DLD1 (cell line): ENCODE measurements around the gene PRDM16.

Source experiments
- in situ Hi-C: cut with HindIII; loops from 2 replicates; pipeline ENCODE4 v1.10.0; 2017; ENCODE audit warnings: low sequenced_read_pairs

The PRDM16 gene

DNA sequence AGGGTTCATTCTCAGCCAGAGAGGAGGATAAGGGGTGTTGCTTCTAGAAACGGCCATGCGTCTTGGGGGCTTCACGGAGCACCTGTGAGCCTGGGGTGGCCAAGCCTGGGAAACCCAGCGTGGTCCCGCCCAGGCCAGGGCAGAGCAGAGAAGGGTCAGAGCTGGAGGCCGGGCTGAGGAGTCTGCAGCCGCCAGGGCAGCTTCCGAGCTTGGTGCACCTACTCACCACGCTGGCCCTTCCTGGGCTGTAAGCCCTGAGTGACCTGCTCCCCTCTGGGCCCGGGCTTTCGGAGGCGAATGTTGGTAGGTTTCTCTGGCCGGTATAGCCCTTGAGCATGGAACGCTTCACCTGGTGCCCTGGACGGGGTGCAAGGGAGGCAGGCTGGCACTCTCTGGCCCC is 215.7 kb downstream of the PRDM16 start:
- in situ Hi-C loops: loop anchor here (10.0 kb wide), 1 partner anchor 120 kb away; no protein-coding TSS in a partner anchor

DNA sequence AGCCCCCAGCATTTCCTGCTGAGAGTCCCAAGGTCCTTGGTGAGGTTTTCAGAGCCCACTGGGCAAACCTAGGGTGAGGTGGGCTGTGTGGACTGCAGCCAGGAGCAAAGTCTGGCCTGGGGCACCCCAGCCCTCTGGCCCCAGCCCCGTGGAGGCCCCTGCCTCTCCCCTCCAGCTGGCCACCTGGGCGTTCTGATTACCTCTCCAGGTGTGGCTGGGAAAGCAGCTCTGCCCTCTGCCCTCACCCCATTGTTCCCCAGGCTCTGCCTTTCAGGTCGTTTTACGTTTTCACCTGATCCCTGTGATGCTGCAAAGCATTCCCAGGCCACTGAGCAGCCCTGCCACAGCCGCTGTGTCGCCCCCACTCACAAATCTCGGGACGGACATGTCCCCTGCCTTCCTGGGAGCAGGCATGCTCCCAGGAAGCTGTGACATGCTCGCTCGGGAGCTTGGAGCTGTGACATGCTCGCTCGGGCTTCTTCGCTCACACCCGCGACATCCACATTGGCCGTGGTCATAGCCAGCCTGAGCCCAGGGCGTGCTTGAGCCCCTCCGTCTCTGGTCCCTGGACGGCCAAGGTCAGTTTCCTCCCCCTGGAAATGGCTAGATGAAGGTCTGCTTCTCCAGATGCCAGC is 216.2 kb downstream of the PRDM16 start:
- in situ Hi-C loops: loop anchor here (10.0 kb wide), 1 partner anchor 120 kb away; no protein-coding TSS in a partner anchor

DNA sequence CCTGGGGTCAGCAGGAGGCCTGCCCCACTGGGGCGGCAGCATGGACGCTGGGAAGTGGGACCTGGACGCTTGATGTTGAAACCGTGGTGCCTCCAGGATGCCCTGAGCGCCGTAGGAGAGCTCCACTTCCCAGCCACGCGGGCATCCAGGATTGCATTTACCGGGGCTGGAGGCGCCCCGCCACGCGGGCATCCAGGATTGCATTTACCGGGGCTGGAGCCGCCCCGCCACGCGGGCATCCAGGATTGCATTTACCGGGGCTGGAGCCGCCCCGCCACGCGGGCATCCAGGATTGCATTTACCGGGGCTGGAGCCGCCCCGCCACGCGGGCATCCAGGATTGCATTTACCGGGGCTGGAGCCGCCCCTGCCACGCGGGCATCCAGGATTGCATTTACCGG is 218.1 kb downstream of the PRDM16 start:
- in situ Hi-C loops: loop anchor here (10.0 kb wide), 1 partner anchor 118 kb away; no protein-coding TSS in a partner anchor

DNA sequence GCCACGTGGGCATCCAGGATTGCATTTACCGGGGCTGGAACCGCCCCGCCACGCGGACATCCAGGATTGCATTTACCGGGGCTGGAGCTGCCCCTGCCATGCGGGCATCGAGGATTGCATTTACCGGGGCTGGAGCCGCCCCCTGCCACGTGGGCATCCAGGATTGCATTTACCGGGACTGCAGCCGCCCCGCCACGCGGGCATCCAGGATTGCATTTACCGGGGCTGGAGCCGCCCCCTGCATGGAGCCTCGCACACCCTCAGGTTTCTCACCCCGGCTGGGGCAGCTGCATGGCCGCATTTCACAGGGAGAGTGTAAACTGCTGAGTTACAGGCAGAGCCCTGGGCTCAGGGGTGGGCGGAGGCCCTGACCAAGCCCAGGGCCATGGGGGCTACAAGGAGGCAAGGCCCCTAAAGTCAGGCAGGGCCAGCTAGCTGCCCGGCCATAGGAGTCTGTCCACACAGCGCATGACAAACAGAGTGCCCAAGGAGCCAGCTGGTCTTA is 218.7 kb downstream of the PRDM16 start:
- in situ Hi-C loops: loop anchor here (10.0 kb wide), 1 partner anchor 117 kb away; no protein-coding TSS in a partner anchor

DNA sequence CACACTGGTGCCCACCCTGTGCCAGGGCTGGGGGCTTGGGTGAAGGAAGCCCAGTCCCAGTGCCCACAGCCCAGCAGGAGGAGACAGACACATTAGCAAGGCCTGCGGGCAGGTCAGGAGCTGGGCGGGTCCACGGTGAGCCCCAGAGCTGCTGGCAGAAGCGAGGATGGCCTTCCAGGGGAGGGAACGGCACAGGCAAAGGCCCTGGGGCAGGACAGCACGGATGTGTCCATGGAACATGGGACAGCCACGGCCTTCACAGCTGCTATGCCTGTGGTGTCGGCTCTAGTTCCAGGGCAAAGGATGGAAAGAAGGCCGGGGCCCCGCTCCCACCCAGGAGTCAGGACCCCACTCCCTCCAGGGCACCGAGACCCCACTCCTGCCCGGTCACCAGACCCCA is 220.5 kb downstream of the PRDM16 start:
- in situ Hi-C loops: loop anchor here (10.0 kb wide), 1 partner anchor 115 kb away; no protein-coding TSS in a partner anchor

DNA sequence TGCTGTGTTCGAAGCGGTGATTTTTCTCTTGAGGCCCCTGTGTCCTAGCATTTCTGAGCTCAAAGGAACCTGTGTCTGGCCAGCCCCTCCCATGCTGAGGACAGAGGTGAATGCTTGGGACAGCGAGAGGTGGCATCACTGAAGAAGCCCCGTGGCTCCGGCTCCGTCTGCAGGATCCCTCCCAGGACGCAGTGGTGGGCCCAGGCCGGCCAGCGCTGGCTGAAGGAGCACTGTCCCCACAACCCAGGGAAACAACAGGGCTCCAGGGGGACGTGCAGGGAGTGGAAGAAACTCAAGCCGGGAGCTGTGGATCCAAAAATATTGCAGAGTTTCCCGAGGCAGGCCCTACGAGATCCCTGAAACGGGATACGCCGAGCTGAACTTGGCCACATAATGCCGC is 221.4 kb downstream of the PRDM16 start:
- in situ Hi-C loops: no loop called here

DNA sequence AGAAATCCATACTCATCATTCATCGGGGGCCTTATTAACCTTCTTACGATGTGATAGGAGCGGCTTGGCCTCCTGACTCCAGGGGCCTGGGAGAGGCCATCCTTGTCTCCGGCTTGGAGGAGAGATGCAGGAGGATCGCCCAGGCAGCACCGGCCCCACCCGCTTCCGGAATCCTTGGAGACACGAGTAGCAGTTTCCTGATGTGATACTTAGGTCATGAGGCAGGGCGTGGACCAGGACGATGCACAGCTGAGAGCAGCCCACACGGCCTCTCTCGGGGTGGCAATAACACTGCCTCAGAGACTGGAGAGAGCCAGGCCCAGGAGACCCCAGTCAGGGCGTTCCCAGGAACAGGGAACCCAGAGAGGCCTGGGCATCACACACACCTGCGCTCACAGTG is 221.9 kb downstream of the PRDM16 start:
- in situ Hi-C loops: no loop called here

DNA sequence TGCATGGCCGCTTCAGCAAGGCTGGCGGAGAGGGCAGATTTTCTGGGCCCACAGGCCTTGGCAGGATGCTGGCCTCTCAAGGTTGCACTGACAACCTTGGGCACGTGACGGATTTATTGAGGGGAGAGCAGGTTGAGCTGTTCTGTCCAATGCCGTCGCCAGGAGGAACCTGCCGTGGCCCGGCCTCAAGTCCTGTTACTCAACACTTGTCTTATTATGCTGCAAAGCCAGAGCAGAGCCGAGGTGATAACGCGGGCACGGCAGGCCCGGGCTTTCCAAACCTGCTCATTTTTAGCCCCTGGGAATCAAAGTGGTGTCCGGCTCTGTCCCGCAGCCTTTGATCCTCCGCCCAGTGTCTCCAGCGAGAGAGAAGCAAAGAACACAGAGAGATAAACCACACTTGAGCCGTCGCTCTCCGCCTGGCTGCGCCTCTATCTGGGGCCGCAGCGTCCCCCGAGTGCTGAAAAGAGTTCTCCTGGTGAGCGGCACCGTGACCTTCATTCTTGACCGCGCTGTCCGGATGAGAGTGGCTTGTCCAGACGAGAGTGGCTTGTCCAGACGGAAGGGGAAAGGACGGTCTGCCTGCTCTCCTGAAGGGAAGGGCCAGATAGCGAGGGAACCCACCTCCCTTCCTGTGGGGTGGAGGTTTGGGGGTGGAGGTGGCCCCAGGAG is 223.2 kb downstream of the PRDM16 start:
- in situ Hi-C loops: no loop called here

DNA sequence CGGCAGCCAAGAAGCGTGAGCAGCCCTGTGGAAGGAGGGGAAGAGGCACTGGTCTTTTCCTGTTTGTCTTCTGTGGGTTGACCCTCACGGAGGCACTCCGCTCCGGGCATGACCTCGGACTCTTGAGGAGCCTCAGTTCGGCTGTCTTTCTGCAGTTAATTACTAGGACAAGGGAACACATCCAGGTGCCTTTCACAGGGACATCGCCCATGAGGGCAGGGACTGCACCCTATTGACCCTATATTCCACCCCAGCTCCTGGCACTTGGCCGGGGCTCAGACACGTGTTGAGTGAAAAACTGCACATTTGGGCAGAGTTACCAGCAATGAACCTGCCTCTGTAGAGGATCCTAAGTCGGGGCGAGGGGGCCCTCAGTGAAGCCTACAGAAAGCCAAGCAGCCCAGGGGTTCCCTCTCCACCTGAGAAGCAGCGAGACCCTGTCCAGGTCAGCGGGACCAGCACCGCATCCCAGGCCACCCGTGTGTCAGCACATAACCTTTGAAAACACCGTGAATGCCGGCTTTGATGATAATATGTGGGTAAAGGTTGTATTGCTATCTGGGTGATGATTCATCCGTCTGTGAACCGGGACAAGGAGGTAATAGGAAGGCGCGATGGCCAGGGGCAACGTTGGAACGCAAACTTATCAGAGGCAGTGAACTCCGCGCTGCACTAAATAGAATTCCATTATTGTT is 224.0 kb downstream of the PRDM16 start:
- in situ Hi-C loops: no loop called here

DNA sequence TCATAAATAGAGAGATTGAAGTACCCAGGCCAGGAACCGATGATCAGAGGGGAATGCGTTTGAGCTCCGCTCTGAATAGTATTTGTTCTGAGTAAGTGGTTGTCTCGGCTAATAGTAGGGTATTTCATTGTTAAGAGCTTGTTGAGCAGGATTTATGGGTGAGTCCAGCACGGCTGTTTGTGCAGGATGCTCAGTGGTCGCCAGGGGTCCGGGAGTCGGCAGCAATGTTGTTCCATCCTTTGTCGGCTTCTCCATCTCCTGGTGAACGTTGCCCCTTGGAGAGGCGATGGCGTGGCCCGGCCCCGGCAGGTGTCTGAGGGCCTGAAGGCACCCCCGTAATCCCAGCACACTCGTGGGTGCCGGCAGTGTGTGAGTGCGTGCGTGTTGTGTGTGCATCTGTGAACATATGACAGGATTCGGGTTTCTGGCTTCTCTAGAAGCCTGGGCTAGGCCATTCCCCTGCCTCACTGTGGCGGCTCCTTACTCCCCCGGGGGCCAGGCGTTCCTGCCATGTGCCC is 224.6 kb downstream of the PRDM16 start:
- in situ Hi-C loops: no loop called here

DNA sequence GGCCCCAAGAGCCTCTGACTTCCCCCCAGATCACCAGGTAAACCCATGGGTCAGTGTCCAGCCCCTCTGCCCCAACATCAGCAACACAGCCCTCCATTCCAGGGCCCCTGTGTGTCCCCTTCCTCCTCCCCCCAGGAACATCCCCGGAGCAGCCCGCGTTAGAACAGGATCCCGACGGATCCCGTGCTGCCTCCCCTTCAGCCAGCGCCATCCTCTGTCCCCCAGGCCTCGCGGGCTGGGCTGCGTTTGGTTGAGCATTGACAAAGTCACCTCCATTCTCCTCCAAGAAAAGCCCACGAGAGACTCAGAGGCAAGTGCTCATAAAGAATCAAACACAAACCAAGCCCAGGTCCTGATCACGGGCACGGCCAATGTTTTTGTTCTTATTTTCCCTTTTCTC is 225.4 kb downstream of the PRDM16 start:
- in situ Hi-C loops: no loop called here

DNA sequence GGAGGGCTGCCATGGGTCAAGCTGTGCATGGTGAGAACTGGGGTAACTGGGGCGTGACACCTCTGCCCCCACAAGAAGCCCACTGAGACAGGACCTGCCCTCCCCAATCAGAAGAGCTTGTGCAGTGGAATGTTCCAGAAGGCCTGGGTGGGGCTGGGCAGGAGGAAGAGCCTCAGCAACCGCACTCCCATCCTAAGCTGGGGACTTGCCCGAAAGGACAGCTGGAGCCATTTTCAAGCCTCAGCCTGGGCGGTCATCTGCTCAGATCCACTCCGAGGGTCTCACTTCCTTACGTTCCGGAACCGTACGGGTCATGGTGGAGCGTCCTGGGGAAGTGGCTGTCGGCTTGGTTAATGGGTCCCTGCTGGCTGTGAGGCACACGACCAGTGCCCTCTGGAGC is 226.8 kb downstream of the PRDM16 start:
- in situ Hi-C loops: no loop called here

DNA sequence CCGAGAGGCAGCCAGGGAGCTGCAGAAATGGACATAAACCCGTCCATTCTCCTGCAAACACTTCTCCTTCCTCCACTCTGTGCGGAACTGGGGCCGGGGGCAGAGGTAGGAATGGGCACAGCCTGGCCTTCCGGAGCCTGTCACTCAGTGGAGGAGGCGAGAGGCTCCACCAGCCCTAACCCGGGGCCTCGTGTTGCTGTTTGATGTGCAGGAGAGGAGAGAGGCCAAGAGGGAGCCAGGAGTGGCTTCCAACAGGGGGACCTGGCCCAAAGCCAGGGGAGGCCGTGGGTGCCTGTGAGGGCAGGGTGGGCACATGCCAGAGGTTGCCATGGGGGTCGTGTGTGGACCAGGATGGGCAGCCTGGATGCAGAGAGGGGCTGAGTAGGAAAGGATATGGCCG is 227.3 kb downstream of the PRDM16 start:
- in situ Hi-C loops: no loop called here

DNA sequence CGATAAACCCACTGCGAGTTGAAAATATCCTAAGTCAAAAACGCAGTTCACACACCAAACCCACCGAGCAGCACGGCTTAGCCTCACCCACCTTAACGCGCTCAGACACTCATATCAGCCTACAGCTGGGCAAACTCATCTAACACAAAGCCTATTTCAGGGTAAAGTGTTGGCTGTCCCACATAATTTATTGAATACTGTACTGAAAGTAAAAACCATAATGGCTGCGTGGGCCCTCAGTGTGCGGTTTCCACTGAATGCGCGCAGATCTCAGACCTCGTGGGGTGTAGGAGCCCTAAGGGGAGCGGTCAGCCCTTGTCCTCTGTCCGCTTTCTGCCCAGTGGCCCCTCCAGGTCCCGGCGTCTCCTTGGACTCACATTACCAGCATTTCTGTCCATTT is 227.8 kb downstream of the PRDM16 start:
- in situ Hi-C loops: no loop called here

DNA sequence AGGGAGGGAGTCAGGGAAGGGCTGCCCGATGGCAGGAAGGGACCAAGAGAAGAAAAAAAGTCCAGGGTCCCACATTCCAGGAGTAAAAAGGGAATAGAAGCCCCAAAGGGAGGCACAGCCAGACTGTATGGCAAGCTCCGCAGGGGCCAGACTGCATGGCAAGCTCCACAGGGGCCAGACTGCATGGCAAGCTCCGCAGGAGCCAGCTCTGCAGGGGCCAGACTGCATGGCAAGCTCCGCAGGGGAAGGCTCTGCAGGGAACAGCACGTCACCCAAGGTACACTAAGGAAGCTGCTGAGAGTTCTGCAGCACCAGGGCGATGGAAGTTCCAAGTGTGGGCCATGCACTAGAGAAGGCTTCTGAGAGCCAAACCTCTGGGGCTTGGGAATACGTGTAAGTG is 228.8 kb downstream of the PRDM16 start:
- in situ Hi-C loops: no loop called here

DNA sequence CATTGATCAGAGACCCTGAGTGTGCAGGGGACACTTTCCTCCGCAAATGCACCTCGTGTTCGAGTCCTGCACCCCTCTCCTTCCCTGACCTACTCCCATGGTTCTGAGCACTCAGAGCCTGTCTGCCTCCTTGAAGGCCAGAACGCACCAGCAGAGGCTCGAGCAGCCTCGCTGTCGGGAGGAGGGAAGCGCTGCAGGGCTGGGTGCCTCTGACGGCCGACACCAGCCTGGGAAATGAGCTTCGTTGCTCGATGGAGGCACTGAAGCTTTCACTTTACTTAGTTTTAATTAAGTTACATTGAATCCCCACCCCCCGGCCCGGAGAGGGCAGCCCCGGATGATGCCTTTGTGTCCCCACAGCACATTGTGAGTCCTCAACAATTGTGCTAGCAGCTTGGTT is 229.2 kb downstream of the PRDM16 start:
- in situ Hi-C loops: no loop called here

DNA sequence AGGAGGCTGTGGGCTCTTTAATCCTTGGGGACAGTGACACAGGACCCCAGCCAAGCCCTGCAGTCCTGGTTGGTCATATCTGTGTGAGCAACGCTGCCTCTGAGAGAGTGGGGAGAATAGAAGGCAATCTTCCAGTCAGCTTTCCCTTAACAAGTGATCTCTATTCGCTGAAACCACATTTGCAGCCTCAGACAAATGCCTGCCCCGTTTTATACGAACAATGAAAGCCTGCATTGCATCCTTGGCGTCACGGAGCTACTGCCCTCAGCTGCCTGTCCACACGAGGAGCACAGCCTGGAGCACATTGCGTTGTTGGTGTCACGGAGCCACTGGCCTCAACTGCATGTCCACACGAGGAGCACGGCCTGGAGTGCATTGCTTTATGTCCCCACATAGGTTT is 235.2 kb downstream of the PRDM16 start:
- in situ Hi-C loops: no loop called here

DNA sequence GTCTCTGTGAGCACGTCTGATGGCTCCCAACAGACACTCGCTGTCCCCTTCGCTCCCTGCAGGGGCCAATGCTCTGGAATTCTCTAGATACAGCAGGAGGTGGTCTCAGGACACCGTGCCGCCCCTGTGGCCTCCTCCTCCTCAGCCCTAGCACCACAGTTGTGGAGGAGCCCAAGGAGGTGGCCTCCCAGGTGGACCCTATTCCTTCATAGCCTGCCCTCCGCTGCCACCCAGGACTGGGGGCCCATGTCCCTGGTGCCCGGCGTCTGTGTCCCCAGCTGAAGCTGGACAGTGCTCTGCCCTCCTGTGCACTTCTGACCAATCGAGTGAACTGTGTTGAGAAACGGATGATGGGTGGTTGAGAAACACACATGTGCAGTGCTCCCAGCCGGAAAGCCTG is 235.7 kb downstream of the PRDM16 start:
- in situ Hi-C loops: no loop called here

DNA sequence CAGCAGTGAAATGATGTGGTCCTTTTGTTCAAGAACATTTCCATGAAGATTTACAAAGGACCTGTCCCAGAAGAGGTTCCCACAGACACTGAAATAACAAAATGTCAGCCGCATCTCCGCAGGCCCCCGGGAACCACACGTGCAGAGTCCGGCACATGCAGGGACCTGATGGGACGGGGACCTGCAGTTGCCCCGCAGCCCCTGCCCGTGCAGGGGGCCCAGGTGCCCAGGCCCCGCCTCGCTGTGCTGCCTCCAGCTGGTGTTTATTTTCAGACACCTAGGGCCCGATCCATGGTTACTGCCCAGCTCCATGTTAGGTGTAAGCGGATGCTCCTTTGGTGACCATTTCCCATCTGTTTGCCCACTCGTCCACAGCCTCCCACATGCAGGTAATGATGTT is 236.2 kb downstream of the PRDM16 start:
- in situ Hi-C loops: no loop called here

DNA sequence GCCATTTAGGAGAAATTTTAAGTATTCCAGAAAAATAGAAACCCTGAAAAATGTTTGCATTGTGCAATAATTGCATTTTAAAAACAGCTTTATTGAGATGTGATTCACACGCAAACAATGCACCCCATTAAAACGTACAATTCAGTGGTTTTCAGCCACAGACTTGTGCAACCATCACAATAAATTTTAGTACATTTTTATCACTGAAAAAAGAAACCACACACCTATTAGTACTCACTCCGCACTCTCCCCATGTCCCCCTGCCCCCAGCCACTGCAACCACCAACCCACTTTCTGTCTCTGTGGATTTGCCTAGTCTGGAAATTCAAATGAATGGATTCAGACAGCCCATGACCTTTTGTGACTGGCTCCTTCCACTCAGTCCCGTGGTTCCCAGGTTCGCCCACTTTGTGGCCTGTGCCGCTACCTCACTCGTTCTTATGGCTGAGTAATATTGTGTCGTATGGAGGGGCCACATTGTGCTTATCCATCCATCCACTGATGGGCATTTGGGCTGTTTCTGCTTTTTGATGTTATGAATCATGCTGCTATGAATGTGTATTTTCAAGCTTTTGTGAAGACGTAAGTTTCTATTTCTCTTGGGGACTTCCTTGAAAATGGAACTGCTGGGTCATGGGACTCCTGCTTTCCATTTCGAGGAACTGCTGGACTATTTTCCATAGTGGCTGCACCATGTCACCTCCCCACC is 237.7 kb downstream of the PRDM16 start:
- in situ Hi-C loops: no loop called here

DNA sequence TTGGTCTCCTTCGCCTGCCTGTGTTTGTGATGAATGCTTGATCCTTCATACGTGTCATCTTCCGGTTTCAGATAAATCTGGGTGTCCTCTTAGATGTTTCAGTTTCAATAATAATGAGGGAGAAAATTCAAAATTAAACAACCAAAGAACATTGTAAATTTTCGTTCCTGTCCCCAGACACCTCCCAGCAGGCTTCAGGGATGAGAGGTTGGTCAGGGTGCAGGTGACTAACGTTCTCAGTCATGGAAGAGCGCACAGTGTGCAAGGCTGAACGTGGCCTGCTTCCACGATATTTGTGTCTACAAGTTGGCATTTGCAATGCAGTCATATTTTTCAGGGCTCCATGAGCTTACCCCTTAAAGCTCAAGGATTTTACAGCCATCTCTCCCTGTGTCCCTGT is 238.4 kb downstream of the PRDM16 start:
- in situ Hi-C loops: no loop called here
